HG03025 (cell line): ENCODE results near the gene COL27A1.

Source experiments
- ATAC-seq: cut with Tn5 transposase; IDR thresholded peaks from one replicate; pipeline ENCODE4 v1.9.1; 2021; ENCODE audit warnings: mild to moderate bottlenecking, moderate library complexity; ENCODE audit not compliant: unreplicated experiment, low FRiP score

Gene COL27A1

GRCh38 chr9:114166103-114166470 is 10.8 kb downstream of the COL27A1 start:
- ATAC-seq, result no peak

GRCh38 chr9:114166614-114167572 is 11.6 kb downstream of the COL27A1 start:
- no peak for ATAC-seq

- no peak for ATAC-seq
Measured at GRCh38 chr9:114167591-114168091, 12.3 kb downstream of the COL27A1 start.

GRCh38 chr9:114168281-114169028 is 13.1 kb downstream of the COL27A1 start:
- ATAC-seq, result no peak

- no peak for ATAC-seq
Measured at GRCh38 chr9:114169029-114169951, 14.0 kb downstream of the COL27A1 start.

GRCh38 chr9:114169952-114170770 is 14.8 kb downstream of the COL27A1 start:
- ATAC-seq, result no peak

- no peak for ATAC-seq
Measured at GRCh38 chr9:114170771-114171461, 15.6 kb downstream of the COL27A1 start.

GRCh38 chr9:114171500-114171899 is 16.2 kb downstream of the COL27A1 start:
- ATAC-seq, result no peak

- no peak for ATAC-seq
Measured at GRCh38 chr9:114172981-114173833, 17.9 kb downstream of the COL27A1 start.

- no peak for ATAC-seq
Measured at GRCh38 chr9:114174557-114174875, 19.2 kb downstream of the COL27A1 start.

- no peak for ATAC-seq
Measured at GRCh38 chr9:114174876-114175771, 19.8 kb downstream of the COL27A1 start.

- no peak for ATAC-seq
Measured at GRCh38 chr9:114176624-114177291, 21.4 kb downstream of the COL27A1 start.

GRCh38 chr9:114177423-114178064 is 22.2 kb downstream of the COL27A1 start:
- no peak for ATAC-seq

GRCh38 chr9:114178076-114178475 is 22.7 kb downstream of the COL27A1 start:
- ATAC-seq, result no peak

- ATAC-seq, result no peak
Measured at GRCh38 chr9:114178756-114179450, 23.6 kb downstream of the COL27A1 start.

- no peak for ATAC-seq
Measured at GRCh38 chr9:114179516-114179915, 24.2 kb downstream of the COL27A1 start.
